Measurements from ENCODE around the gene VPS51.

The VPS51 gene

GRCh38 chr11:65121865-65122696 is 26.1 kb downstream of the VPS51 start, which contains the start of the genes FAU and MRPL49:
Gene FAU (minus strand): TSS chr11:65122134. CDS start chr11:65121813, 321 bp downstream.
Gene MRPL49 (plus strand): TSS chr11:65122321. CDS start chr11:65122347, 26 bp downstream.
- DNase-seq: peak; percentile 97

- DNase-seq: no peak
Observed at GRCh38 chr11:65124480-65125196, 28.6 kb downstream of the VPS51 start.

- no peak for DNase-seq
Observed at GRCh38 chr11:65125197-65126056, 29.4 kb downstream of the VPS51 start.

GRCh38 chr11:65126624-65127274 is 30.7 kb downstream of the VPS51 start:
- no peak for DNase-seq

GRCh38 chr11:65127473-65128181 is 31.6 kb downstream of the VPS51 start:
- no peak for DNase-seq

- DNase-seq: no peak
Observed at GRCh38 chr11:65128182-65129145, 32.5 kb downstream of the VPS51 start.

- no peak for DNase-seq
Observed at GRCh38 chr11:65129649-65130441, 33.8 kb downstream of the VPS51 start.

- DNase-seq: no peak
Observed at GRCh38 chr11:65130631-65131416, 34.8 kb downstream of the VPS51 start.

- DNase-seq: no peak
Observed at GRCh38 chr11:65131417-65131776, 35.4 kb downstream of the VPS51 start.

GRCh38 chr11:65131895-65132237 is 35.9 kb downstream of the VPS51 start:
- no peak for DNase-seq

GRCh38 chr11:65132238-65132987 is 36.4 kb downstream of the VPS51 start:
- DNase-seq: no peak

GRCh38 chr11:65132988-65133700 is 37.1 kb downstream of the VPS51 start:
- no peak for DNase-seq

GRCh38 chr11:65133724-65134123 is 37.7 kb downstream of the VPS51 start:
- no peak for DNase-seq

- DNase-seq: peak; percentile 89
Observed at GRCh38 chr11:65134240-65134951, 38.4 kb downstream of the VPS51 start, which contains the start of gene SYVN1. Gene SYVN1 (minus strand): TSS chr11:65134519. CDS start chr11:65133601, 918 bp downstream.

GRCh38 chr11:65134952-65135632 is 39.1 kb downstream of the VPS51 start:
- DNase-seq: peak; percentile 75

- DNase-seq: no peak
Observed at GRCh38 chr11:65135633-65136145, 39.7 kb downstream of the VPS51 start.
